ENCODE results near the gene SH3BP5.

The SH3BP5 gene

DNA sequence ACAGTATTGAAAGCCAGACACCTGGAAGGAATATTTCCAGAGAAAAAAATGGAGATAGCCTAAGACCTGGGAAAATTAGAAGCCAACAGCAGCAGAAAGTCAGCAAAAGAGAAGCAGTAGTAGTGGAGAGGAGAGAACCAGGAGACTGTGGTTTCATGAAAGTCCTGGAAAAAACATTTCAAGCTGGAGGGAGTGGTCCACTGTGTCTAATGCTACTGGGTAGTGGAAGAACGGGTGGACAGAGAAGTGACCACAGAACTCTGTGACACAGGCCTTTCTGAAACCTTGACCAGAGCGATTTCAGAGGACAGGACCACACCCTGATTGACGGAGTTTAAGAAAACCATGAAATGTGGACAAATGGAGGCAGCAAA, 15.3 kb upstream of the SH3BP5 start:
- FAIRE-seq: no peak
- no peak for DNase-seq (ENCODE audit: insufficient read length, low spot score)

DNA sequence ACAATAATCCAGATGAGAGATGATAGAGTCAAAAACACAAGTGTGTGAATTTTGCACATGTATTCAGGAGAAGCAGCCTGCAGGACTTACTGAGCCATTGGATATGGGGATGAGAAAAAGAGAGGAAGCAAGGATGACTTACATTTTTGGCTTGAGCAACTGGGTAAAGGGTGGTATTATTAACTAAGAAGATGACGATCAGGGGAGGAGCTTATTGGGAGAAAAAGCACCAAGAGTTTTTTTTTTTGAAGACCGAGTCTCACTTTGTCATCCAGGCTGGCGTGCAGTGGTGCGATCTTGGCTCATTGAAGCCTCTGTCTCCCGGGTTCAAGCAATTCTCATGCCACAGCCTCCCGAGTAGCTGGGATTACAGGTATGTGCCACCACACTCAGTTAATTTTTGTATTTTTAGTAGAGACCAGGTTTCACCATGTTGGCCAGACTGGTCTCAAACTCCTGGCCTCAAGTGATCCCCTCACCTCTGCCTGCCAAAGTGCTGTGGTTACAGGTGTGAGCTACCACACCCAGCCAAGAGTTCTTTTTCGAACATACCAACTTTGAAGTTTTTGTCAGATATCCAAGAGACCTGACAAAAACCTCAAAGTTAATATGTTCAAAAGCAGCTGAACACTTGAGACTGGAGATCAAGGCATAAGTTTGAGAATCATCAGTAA, 14.8 kb upstream of the SH3BP5 start:
- no peak for DNase-seq (ENCODE audit: insufficient read length, low spot score)
- FAIRE-seq: no peak

- no peak for FAIRE-seq
These were observed 14.1 kb upstream of the SH3BP5 start for GRCh38 chr3:15346516-15346915.

DNA sequence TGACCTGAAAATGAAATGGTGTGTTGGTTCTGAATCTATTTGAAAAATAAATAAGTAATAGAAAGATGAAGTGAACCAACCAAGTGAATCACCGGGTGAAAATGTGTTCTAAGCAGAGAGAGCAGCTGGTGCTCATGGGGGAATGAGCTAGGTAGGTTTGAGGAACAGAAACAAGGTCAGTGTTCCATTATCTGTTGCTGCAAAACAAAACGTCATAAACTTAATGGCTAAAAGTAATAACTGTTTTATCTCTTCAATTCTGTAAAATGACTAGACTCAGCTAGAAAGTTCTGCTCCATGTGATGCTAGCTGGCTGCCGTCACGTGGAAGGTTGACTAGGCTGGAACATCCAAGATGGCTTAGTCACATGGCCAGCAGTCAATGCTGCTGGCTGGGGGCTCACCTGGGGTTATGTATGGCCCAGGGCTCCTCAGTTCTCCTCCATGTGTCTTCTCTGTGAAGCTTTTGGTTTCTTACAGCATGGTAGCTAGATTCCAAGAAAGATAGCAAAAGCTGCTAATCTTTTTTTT, 13.3 kb upstream of the SH3BP5 start:
- FAIRE-seq: no peak
- no peak for DNase-seq (ENCODE audit: insufficient read length, low spot score)

More at GRCh38 chr3:15346516-15346915, 14.1 kb upstream of the SH3BP5 start:
- DNase-seq (ENCODE audit: insufficient read length, low spot score): no peak

GRCh38 chr3:15345066-15345607, 12.8 kb upstream of the SH3BP5 start:
- no peak for DNase-seq (ENCODE audit: insufficient read length, low spot score)
- no peak for FAIRE-seq

DNA sequence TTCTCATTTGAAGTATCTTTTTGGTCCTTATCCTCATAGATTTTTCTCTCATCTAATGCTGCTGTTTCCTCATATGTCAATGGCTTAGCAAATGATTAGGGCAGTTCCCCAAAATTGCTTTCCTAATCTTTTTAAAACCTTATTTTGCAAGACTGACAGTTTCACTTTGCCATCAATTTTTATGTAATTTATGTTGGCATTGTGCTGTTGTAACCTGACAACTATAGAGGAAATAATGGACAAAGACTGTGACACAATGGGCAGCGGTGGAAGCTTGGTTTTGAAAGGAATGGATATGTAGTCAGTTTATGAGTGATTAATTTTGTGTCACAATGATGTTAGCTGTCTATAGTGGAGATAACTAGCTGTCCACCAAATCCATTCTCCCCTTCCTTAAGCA, 10.6 kb upstream of the SH3BP5 start:
- DNase-seq (ENCODE audit: insufficient read length, low spot score) (no peak), FAIRE-seq (no peak)

DNA sequence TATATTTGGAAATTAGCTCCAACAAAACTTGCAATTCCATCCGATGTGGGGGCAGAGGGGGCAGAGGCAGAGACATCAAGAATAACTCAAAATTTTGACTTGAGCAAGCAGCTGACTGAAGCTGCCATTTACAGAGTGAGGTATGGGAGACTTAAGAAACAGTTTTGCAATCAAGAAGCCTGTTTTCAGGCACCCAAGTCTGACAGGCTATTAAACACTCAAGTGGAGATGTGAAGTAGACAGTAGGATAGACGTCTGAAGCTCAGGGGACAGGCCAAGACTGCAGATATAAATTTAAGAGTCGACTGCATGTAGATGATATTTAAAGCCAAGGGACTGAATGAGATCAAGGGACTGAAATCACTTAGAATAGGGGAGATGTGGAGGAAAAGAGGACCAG, 9.9 kb upstream of the SH3BP5 start:
- DNase-seq (ENCODE audit: insufficient read length, low spot score): no peak
- FAIRE-seq: no peak

GRCh38 chr3:15341030-15341726, 8.8 kb upstream of the SH3BP5 start:
- no peak for DNase-seq (ENCODE audit: insufficient read length, low spot score)
- FAIRE-seq: no peak

- FAIRE-seq (no peak), DNase-seq (ENCODE audit: insufficient read length, low spot score) (peak; percentile 46)
These were observed 7.4 kb upstream of the SH3BP5 start for GRCh38 chr3:15339786-15340215.

DNA sequence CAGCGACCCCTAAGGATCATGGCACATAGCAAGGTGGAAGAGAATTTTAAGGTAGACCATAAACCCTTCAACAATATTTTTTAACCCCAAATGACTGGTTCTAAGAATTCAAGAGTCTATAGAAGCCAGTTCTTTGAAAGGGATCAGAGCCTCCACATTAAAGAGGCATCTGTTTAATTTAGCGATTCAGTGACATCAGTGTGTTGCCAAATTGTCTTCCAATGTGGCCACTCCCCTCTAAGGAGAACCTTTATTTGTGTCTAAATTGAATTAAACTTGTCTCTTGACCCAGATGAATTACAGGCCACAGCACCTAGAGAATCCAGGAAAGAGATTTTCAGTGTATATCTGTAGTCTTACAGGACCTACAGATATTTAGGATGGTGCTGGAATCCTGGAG, 6.6 kb upstream of the SH3BP5 start:
- no peak for FAIRE-seq
- DNase-seq (ENCODE audit: insufficient read length, low spot score): no peak

- no peak for DNase-seq (ENCODE audit: insufficient read length, low spot score)
- no peak for FAIRE-seq
These were observed 5.6 kb upstream of the SH3BP5 start for GRCh38 chr3:15337963-15338362.

- FAIRE-seq: no peak
- DNase-seq (ENCODE audit: insufficient read length, low spot score): no peak
These were observed 3.7 kb upstream of the SH3BP5 start for GRCh38 chr3:15336057-15336456.

DNA sequence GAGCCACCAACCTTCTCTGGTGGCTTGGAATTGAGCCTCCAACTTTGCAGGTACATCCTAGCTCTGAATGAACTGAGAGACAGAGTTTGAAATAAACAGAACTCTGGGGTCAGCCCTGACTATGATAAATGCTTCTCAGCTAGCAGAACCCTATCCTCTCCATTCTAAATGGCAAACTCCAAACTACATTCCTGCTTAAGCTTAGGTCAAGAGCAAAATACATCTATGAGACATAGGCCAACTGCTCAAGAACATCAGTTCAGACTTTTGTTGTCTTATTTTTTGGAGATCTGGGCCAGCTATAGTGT, 1.5 kb upstream of the SH3BP5 start:
- no peak for FAIRE-seq
- no peak for DNase-seq (ENCODE audit: insufficient read length, low spot score)

GRCh38 chr3:15333099-15333955, 941 bp upstream of the SH3BP5 start:
- FAIRE-seq (no peak), DNase-seq (ENCODE audit: insufficient read length, low spot score) (no peak)

DNA sequence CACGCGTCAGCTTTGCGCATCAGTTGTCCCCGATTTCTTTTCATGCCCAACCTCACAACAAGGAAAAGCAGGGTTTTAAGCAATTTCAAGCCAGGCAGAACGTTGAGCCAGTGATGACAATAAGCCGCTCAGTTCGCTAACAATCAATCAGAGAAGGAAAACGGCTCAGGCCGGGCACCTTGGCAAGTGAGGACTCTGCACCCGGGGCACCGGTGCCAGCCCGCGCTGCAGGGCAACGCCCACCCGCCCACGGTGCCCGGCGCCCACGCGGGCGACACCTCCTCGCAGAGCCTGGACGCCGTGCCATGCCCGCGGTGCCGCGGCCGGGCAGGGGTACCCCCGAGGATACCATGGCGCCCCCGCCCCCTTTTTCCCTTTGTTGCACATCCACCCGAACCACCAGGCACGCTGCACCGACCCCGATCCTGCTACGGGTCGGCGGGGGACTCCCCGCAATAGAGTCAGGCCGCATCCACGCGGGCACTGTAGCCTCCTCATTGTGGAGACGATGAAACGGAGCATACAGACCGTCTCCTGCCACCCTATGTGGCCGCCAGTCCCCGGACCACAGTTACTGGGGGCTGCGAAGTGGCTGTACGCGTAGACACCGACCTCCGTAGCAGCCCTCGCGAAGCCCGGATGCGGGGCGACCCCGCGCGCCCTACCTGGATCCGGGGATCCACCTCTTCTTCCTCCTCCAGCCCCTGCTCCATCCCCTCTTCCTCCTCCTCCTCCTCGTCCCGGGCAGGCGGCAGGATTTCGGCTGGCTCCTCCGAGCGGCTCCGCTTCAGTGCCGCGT, 581 bp downstream of the SH3BP5 start:
- no peak for FAIRE-seq
- no peak for DNase-seq (ENCODE audit: insufficient read length, low spot score)

GRCh38 chr3:15331072-15331605, 1.2 kb downstream of the SH3BP5 start:
- no peak for FAIRE-seq
- DNase-seq (ENCODE audit: insufficient read length, low spot score): no peak

DNA sequence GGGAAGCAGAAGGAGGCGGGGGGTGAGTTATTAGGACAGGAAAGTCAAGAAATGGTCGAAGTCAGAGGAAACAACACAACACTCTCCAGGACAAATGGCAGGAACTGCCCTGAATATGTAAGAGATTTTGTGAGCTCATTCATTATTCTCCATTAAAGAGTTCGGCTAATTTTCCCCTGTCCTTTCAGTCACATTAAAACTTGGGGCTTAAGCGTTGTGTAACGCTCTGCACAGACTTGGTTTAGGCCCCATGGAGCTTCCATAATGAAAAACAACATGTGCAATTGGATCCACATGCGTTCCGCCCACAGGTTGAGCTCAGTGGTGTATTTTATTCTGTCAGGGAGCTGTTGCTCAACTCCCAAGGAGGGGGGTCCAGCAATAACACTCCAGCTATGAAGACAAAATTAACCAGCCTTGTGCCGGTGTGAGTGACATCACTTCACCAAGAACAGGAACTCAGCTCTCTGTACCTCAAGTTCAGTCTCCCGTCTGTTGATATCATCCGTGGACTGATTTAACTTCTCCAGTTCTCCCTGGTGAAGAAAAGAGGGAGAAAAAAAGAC, 2.3 kb downstream of the SH3BP5 start:
- no peak for FAIRE-seq
- DNase-seq (ENCODE audit: insufficient read length, low spot score): no peak

DNA sequence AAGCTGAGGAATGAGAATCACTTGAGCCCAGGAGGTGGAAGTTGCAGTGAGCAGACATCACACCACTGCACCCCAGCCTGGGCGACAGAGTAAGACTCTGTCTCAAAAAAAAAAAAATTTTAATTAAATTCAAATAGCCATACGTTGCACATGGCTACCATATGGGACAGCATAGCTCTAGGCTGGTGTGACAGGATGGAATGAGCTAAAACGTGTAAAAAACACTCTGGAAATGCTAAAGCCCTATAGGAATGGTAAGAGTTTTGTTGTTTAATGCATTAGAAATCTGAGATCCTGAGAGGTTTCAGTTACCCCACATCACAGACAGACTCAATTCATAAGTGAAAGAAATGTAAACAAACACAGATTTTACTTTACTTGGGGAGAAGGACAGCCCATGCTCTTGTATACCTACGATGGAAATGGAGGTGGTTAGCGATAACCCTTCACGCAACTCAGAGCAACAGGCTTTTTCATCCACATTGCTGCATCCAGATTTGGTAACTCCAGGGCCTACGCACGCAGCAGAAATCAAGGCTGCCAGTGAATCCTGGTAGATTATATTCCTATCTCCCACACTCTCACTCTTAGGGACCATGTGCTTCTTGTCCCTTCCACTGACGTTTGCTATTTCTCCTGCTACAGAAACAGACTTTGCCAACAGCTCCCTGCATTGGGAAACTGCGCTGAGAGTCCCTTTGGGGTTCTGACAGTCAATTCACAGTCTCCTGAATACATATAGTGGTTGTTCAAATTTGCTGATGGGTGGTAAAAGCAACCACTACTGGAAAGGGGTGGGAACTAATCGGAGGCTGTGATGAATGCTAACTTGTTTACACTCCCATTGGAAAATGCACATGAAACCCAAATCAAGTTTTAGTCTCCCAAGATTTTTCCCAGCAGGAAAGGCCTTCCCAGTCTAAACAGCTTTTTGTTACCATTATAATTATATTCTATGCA, 3.1 kb downstream of the SH3BP5 start:
- FAIRE-seq: no peak

DNA sequence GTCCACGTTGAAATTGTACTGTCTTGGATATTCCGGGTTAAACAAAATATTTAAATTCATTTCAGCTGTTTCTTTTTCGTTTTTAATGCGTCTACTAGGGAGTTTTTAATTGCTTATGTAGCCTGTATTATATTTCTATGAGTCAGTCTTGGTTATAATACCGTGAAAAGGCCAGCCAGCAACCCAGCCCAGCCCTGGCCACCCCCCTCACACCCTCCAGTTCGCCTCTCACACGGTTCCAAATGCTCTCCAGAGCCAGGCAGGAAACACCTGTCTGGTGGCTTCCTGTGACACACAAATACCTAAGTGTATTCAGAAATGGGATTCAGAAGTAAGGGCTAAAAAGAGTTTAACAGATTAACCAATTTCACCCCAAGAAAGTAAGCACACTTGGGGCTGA, 4.4 kb downstream of the SH3BP5 start:
- FAIRE-seq (no peak), DNase-seq (ENCODE audit: insufficient read length, low spot score) (no peak)

More for the DNA sequence above, 3.1 kb downstream of the SH3BP5 start:
- DNase-seq (ENCODE audit: insufficient read length, low spot score): no peak

All from HTR-8/SVneo (cell line).